ENCODE measurements around the gene CEP72.
A peak's percentile ranks its signal among the peaks of the same experiment; 100 is the strongest.
"Not testable (repeated sequence)": the region's sequence is repeated elsewhere in the genome, so short reads cannot be mapped to it uniquely, and the experiment has no call there.

CEP72 gene

GRCh38 chr5:611731-612486 is at the start of gene CEP72:
Gene CEP72, plus strand, starts transcription at chr5:612340. Its CDS starts 22 bp downstream, at chr5:612362.
- DNase-seq = peak; percentile 5 to 62

GRCh38 chr5:565782-566440 is 46.2 kb upstream of the CEP72 start:
- no peak for DNase-seq

GRCh38 chr5:566636-567309 is 45.4 kb upstream of the CEP72 start:
- no peak for DNase-seq

- DNase-seq = no peak
These were observed 44.5 kb upstream of the CEP72 start for GRCh38 chr5:567664-568060.

GRCh38 chr5:568061-568781 is 43.9 kb upstream of the CEP72 start:
- DNase-seq = no peak

- no peak for DNase-seq
These were observed 43.3 kb upstream of the CEP72 start for GRCh38 chr5:568809-569208.

GRCh38 chr5:569358-569867 is 42.7 kb upstream of the CEP72 start:
- no peak for DNase-seq

GRCh38 chr5:569868-570361 is 42.2 kb upstream of the CEP72 start:
- DNase-seq = no peak

- no peak for DNase-seq
These were observed 41.7 kb upstream of the CEP72 start for GRCh38 chr5:570446-570845.

- DNase-seq = no peak
These were observed 41.3 kb upstream of the CEP72 start for GRCh38 chr5:570886-571285.

- DNase-seq = no peak
These were observed 40.3 kb upstream of the CEP72 start for GRCh38 chr5:571791-572190.

- DNase-seq = no peak
These were observed 39.6 kb upstream of the CEP72 start for GRCh38 chr5:572398-573019.

GRCh38 chr5:573206-573605 is 38.9 kb upstream of the CEP72 start:
- no peak for DNase-seq

GRCh38 chr5:573976-574375 is 38.2 kb upstream of the CEP72 start:
- no peak for DNase-seq

- no peak for DNase-seq
These were observed 37.2 kb upstream of the CEP72 start for GRCh38 chr5:574906-575305.

- DNase-seq = no peak
These were observed 36.5 kb upstream of the CEP72 start for GRCh38 chr5:575636-576035.

- not testable (repeated sequence) for DNase-seq
These were observed 34.9 kb upstream of the CEP72 start for GRCh38 chr5:577214-577613.

GRCh38 chr5:577800-578199 is 34.3 kb upstream of the CEP72 start:
- no peak for DNase-seq

GRCh38 chr5:579211-579610 is 32.9 kb upstream of the CEP72 start:
- DNase-seq = no peak

- no peak for DNase-seq
These were observed 32.3 kb upstream of the CEP72 start for GRCh38 chr5:579746-580366.

GRCh38 chr5:580436-580835 is 31.7 kb upstream of the CEP72 start:
- no peak for DNase-seq

- DNase-seq = no peak
These were observed 30.9 kb upstream of the CEP72 start for GRCh38 chr5:581266-581665.

Measured in cerebellar nuclear complex (tissue), 1 donor.